ENCODE results near the gene EYS.

EYS gene

GRCh38 chr6:64145658-64146057 is 1561.4 kb downstream of the EYS start:
- H3K4me1 Mint-ChIP-seq: no peaks in the 10 kb centered on the region
- no peak for ATAC-seq (replicated peaks; ENCODE audit: extremely low read depth, poor library complexity, severe bottlenecking)
- no peaks in the 10 kb centered on the region for H3K27me3 Mint-ChIP-seq
- no peak for DNase-seq (ENCODE audit: low spot score in 2 of 2)
- H3K27ac Mint-ChIP-seq (ENCODE audit: low read depth): no peak overlapping the region
- H3K9me3 Mint-ChIP-seq: peaks cover 10% of the 10 kb centered on the region
- no peaks in the 10 kb centered on the region for H3K36me3 Mint-ChIP-seq (ENCODE audit: insufficient read depth)
- H3K4me3 Mint-ChIP-seq: no peak overlapping the region

- no peaks in the 10 kb centered on the region for H3K27me3 Mint-ChIP-seq
- ATAC-seq (replicated peaks; ENCODE audit: extremely low read depth, poor library complexity, severe bottlenecking) (no peak), DNase-seq (ENCODE audit: low spot score in 2 of 2) (no peak)
- H3K36me3 Mint-ChIP-seq (ENCODE audit: insufficient read depth): no peaks in the 10 kb centered on the region
- H3K9me3 Mint-ChIP-seq: peaks cover 19% of the 10 kb centered on the region
- no peak overlapping the region for H3K4me3 Mint-ChIP-seq
- H3K27ac Mint-ChIP-seq (ENCODE audit: low read depth): no peak overlapping the region
- no peaks in the 10 kb centered on the region for H3K4me1 Mint-ChIP-seq
Measured at GRCh38 chr6:64143101-64143500, 1563.9 kb downstream of the EYS start.

GRCh38 chr6:64141680-64142079 is 1565.3 kb downstream of the EYS start:
- Mint-ChIP-seq H3K4me1 (no peaks in the 10 kb centered on the region), H3K9me3 (peaks cover 26% of the 10 kb centered on the region), H3K4me3 (no peak overlapping the region), H3K27me3 (no peaks in the 10 kb centered on the region), H3K27ac (ENCODE audit: low read depth) (no peak overlapping the region), H3K36me3 (ENCODE audit: insufficient read depth) (no peaks in the 10 kb centered on the region)
- ATAC-seq (replicated peaks; ENCODE audit: extremely low read depth, poor library complexity, severe bottlenecking) (no peak), DNase-seq (ENCODE audit: low spot score in 2 of 2) (no peak)

- no peak overlapping the region for H3K27ac Mint-ChIP-seq (ENCODE audit: low read depth)
- no peak for DNase-seq (ENCODE audit: low spot score in 2 of 2)
- no peak for ATAC-seq (replicated peaks; ENCODE audit: extremely low read depth, poor library complexity, severe bottlenecking)
Measured at GRCh38 chr6:64128301-64129024, 1578.6 kb downstream of the EYS start.

DNA sequence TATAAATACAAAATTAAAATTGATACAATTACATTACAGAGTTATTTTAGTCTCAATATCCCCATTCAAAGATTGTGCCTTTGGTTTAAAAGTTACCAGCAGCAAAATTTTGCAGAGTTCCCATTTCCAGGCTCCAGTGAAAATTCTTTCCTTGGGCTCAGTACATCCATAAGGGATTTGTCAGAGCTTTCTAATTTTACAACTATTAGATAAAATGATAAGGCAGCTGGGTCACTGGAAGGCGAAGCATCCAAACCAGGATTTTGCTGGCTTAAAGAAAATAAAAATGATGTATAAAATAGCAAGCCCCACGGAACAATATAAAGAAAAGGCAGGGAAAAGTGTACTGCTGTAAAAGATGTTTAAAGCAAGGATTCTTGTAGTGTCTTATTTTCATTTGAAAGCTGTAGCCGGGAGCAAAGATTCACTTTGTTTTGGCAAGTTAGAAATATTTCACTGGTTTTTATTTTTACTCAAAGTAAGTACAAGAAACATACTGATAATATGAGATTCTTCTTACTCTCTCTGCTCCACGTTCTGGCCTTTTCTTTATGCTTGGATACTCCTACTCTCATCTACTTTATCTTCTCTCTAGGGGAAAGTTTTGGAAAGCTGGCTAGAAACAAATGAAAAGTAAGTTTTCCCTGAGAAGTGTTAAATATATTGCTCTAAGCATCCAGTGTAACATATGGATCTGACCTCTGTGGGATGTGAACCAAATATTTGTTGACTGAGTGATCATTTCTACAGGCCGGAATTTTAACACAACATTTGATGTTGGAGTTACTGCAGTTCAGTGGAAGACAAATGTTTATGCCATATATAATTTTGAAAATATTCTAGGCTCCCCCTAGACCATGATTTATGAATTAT is 1583.0 kb downstream of the EYS start:
- H3K4me1 Mint-ChIP-seq: no peaks in the 10 kb centered on the region

More at GRCh38 chr6:64128301-64129024, 1578.6 kb downstream of the EYS start:
- Mint-ChIP-seq H3K4me1 (no peaks in the 10 kb centered on the region), H3K27me3 (no peaks in the 10 kb centered on the region), H3K9me3 (peaks cover 12% of the 10 kb centered on the region), H3K36me3 (ENCODE audit: insufficient read depth) (no peaks in the 10 kb centered on the region), H3K4me3 (no peak overlapping the region)

DNA sequence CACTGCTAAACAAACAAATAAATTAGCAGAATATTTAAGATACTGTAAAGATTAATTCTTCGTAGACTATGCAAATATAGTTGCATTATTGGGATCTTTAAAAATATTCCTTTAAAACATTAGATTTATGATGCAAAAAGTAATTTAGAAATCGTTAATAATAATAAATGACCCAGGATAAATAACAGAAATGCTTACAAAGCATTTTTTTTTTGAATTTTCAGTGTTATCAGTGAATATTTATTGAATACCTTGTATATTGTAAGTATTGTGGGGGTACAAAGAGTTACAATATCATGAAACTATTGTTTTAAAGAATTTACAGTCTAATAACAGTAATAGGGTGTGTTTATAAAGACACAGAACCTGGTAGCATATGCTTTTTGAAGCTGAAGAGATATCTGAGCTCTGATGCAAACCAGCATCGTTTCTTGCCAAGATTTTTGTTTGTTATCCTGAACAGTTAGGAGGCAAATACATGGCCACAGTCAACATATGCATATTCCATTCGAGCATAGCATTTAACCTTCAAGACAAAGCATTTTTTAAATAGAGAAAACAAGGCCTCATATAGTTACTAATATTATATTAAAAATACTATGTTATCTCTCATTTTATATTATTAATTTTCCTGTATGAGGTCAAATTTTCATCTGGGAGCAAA is 1584.2 kb downstream of the EYS start:
- H3K9me3 Mint-ChIP-seq: peaks cover 6% of the 10 kb centered on the region
- H3K27me3 Mint-ChIP-seq: no peaks in the 10 kb centered on the region
- DNase-seq (ENCODE audit: low spot score in 2 of 2) (no peak), ATAC-seq (replicated peaks; ENCODE audit: extremely low read depth, poor library complexity, severe bottlenecking) (no peak)
- no peaks in the 10 kb centered on the region for H3K36me3 Mint-ChIP-seq (ENCODE audit: insufficient read depth)
- H3K4me3 Mint-ChIP-seq: no peak overlapping the region
- no peak overlapping the region for H3K27ac Mint-ChIP-seq (ENCODE audit: low read depth)
- H3K4me1 Mint-ChIP-seq: no peaks in the 10 kb centered on the region

More for the DNA sequence above, 1583.0 kb downstream of the EYS start:
- no peak overlapping the region for H3K27ac Mint-ChIP-seq (ENCODE audit: low read depth)
- DNase-seq (ENCODE audit: low spot score in 2 of 2) (no peak), ATAC-seq (replicated peaks; ENCODE audit: extremely low read depth, poor library complexity, severe bottlenecking) (no peak)
- H3K4me3 Mint-ChIP-seq: no peak overlapping the region
- H3K27me3 Mint-ChIP-seq: no peaks in the 10 kb centered on the region
- H3K36me3 Mint-ChIP-seq (ENCODE audit: insufficient read depth): no peaks in the 10 kb centered on the region
- peaks cover 6% of the 10 kb centered on the region for H3K9me3 Mint-ChIP-seq

DNA sequence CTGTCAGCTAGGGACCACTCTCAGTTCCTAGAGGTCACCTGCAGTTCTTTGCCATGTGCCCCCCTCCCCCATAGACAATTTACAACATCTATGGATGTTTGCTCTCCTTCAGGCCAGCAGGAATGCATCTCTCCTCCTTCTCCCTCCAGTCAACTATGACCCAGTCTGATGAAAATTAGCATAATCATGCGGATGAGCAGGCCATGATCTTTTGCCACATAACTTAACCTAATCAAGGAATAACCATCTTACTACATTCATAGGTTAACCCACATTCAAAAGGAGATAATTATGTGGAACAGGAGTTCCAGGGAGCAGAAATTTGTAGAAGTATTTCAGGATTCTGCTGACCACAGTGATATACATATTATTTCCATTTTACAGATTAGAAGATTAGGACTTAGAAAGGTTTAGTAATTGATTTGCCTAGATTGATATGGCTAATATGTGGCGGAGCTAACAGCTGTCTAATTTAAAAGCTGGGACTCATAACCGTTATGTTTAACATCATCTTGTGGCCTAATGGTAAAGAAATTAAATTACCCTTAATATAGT is 1585.9 kb downstream of the EYS start:
- H3K4me1 Mint-ChIP-seq: no peaks in the 10 kb centered on the region
- no peak for DNase-seq (ENCODE audit: low spot score in 2 of 2)
- H3K4me3 Mint-ChIP-seq: no peak overlapping the region

DNA sequence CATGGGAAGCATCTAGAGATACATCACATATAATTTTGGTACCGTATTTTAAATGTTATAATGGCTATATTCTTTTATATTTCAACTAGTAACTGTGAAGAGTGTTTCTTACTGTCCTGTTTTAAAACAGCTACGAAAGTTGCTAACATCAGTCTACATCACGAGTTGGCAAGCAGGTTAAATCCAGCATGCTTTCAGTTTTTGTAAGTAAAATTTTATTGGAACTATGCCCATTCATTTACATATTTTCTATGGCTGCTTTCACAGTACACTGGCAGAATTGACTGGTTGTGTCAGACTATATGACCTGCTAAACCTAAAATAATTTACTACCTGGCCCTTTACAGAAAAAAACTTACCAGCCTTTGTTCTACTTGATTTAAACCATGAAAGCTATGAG is 1593.3 kb downstream of the EYS start:
- H3K4me3 Mint-ChIP-seq: no peak overlapping the region
- H3K9me3 Mint-ChIP-seq: peaks cover 24% of the 10 kb centered on the region

More for the DNA sequence above, 1585.9 kb downstream of the EYS start:
- ATAC-seq (replicated peaks; ENCODE audit: extremely low read depth, poor library complexity, severe bottlenecking): no peak
- H3K27me3 Mint-ChIP-seq: no peaks in the 10 kb centered on the region
- no peaks in the 10 kb centered on the region for H3K36me3 Mint-ChIP-seq (ENCODE audit: insufficient read depth)
- no peak overlapping the region for H3K27ac Mint-ChIP-seq (ENCODE audit: low read depth)
- H3K9me3 Mint-ChIP-seq: peaks cover 10% of the 10 kb centered on the region

GRCh38 chr6:64104051-64104450 is 1603.0 kb downstream of the EYS start:
- DNase-seq (ENCODE audit: low spot score in 2 of 2) (no peak), ATAC-seq (replicated peaks; ENCODE audit: extremely low read depth, poor library complexity, severe bottlenecking) (no peak)
- H3K27ac Mint-ChIP-seq (ENCODE audit: low read depth): no peak overlapping the region
- peaks cover 19% of the 10 kb centered on the region for H3K9me3 Mint-ChIP-seq
- H3K27me3 Mint-ChIP-seq: no peaks in the 10 kb centered on the region
- no peaks in the 10 kb centered on the region for H3K4me1 Mint-ChIP-seq
- H3K36me3 Mint-ChIP-seq (ENCODE audit: insufficient read depth): peaks cover 1% of the 10 kb centered on the region
- H3K4me3 Mint-ChIP-seq: no peak overlapping the region

More for the DNA sequence above, 1593.3 kb downstream of the EYS start:
- DNase-seq (ENCODE audit: low spot score in 2 of 2) (no peak), ATAC-seq (replicated peaks; ENCODE audit: extremely low read depth, poor library complexity, severe bottlenecking) (no peak)
- Mint-ChIP-seq H3K27ac (ENCODE audit: low read depth) (no peak overlapping the region), H3K36me3 (ENCODE audit: insufficient read depth) (peaks cover 2% of the 10 kb centered on the region), H3K27me3 (no peaks in the 10 kb centered on the region), H3K4me1 (no peaks in the 10 kb centered on the region)

DNA sequence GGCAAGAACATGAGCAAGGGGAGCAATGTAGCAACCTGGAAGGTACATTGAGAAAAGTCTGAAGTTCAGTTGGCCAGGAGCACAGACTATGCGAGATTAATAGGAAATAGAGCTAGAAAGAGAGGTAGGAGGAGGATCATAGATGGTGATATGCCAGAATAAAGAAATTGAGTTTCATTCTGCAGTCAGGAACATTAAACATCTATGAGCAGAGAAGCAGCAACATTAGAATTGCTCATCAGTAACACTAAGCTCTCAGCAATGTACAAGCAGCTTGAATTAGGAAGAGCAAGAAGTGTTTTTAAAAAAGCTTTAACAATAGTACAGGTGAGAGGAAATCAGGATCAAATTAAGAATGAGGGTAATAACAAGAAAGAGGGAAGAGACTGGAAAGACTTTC is 1603.5 kb downstream of the EYS start:
- Mint-ChIP-seq H3K27ac (ENCODE audit: low read depth) (no peak overlapping the region), H3K36me3 (ENCODE audit: insufficient read depth) (peaks cover 1% of the 10 kb centered on the region), H3K4me3 (no peak overlapping the region), H3K27me3 (no peaks in the 10 kb centered on the region), H3K4me1 (no peaks in the 10 kb centered on the region), H3K9me3 (peaks cover 13% of the 10 kb centered on the region)
- ATAC-seq (replicated peaks; ENCODE audit: extremely low read depth, poor library complexity, severe bottlenecking) (no peak), DNase-seq (ENCODE audit: low spot score in 2 of 2) (no peak)

DNA sequence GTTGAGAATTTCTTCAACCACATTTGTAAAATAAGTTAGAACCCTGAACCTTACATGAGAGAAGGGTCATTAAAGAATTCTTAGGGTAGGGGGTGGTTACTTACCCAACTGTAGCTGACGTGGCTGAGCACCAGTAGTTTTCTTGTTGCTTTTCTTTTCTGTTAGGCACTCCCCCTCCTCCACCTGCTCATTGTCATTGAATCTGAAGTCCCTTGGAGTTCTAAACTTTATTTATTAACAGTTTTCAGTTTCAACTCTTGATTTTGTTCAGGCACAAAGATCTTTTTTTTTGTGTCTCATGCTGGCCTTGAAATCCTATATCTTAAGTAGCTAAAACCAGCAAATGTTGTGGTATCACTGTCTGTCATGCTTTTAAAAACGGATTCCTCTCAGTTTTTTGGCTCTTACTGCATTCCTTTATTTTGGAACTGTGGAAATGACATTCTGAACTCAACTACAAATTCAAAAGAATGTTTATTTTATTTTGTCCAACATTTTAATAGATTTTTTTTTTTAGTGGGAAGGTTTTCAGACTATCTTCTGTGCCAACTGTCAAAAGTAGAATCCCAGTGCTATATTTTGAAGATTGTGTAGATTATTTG is 1606.2 kb downstream of the EYS start:
- Mint-ChIP-seq H3K27me3 (no peaks in the 10 kb centered on the region), H3K4me3 (no peak overlapping the region), H3K9me3 (peaks cover 11% of the 10 kb centered on the region), H3K4me1 (no peaks in the 10 kb centered on the region), H3K36me3 (ENCODE audit: insufficient read depth) (peaks cover under 1% of the 10 kb centered on the region), H3K27ac (ENCODE audit: low read depth) (no peak overlapping the region)
- no peak for DNase-seq (ENCODE audit: low spot score in 2 of 2)
- no peak for ATAC-seq (replicated peaks; ENCODE audit: extremely low read depth, poor library complexity, severe bottlenecking)

DNA sequence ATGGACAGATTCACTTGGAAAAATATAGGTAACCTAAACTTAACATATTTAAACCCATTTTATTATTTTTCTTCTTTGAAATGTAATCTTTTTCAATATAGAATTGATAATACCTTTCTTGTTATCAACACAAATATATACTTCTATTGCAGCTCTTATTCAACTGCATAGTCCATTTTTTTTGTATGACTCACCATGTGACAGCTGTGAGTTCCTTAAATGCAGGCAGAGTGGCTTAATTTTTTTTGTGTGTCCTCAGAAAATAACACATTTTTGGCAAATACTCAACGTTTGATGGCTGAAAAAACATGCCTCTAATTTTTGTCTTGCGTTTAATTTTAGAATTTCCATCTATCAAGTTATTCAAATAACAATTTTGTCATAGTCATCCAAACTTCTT is 1616.7 kb downstream of the EYS start:
- no peak for DNase-seq (ENCODE audit: low spot score in 2 of 2)
- Mint-ChIP-seq H3K27ac (ENCODE audit: low read depth) (no peak overlapping the region), H3K9me3 (peaks cover 37% of the 10 kb centered on the region), H3K36me3 (ENCODE audit: insufficient read depth) (no peaks in the 10 kb centered on the region), H3K27me3 (no peaks in the 10 kb centered on the region), H3K4me1 (no peaks in the 10 kb centered on the region), H3K4me3 (no peak overlapping the region)
- no peak for ATAC-seq (replicated peaks; ENCODE audit: extremely low read depth, poor library complexity, severe bottlenecking)
